H1 (cell line): ENCODE data around the gene GPR137. TPM values are rescaled to one million over a fixed set of nuclear protein-coding genes. Genes with fewer than 3 reads are reported as not detected.
A peak's percentile ranks its signal among the peaks of the same experiment; 100 is the strongest.

Experiments
- CTCF ChIA-PET: fragments of 300-600 bp; sonication (Branson Sonifier 250); formaldehyde crosslinking; loops from one replicate; lab custom pipeline; 2021; ENCODE audit not compliant: partially characterized antibody; lab: Charles Lee
- POLR2A ChIA-PET: fragments of 300-600 bp; sonication (Branson Sonifier 250); formaldehyde crosslinking; loops from one replicate; lab custom pipeline; 2021; ENCODE audit warnings: inconsistent platforms; ENCODE audit not compliant: partially characterized antibody; lab: Charles Lee
- DNase-seq, 2 experiments: peaks; one replicate each; pipeline versions ENCODE4 v3.0.0 to v3.0.0-alpha.2; 2010 to 2022; ENCODE audit warnings: low spot score in 2 of 2, low read depth in 1 of 2, mixed read lengths in 1 of 2
- FAIRE-seq: peaks from 2 replicates; lab custom pipeline; 2011; peaks lifted over from hg19 to GRCh38; lab: Jason Lieb, UNC
- H2AFZ ChIP-seq: 2 replicates; pipeline ENCODE4 v1.8.1; 2012; ENCODE audit warnings: low read length, inconsistent platforms
- H2AK5ac ChIP-seq: 2 replicates; pipeline ENCODE4 v1.6.1; 2013; ENCODE audit warnings: low read depth, low read length
- H2BK120ac ChIP-seq: replicated peaks from 2 replicates; pipeline ENCODE3; 2013; ENCODE audit warnings: low read depth, low read length, inconsistent platforms
- H2BK12ac ChIP-seq: 2 replicates; pipeline ENCODE4 v1.6.1; 2013; ENCODE audit warnings: low read depth, low read length
- H2BK15ac ChIP-seq: 2 replicates; pipeline ENCODE4 v1.6.1; 2013; ENCODE audit warnings: low read length
- H2BK20ac ChIP-seq: 2 replicates; pipeline ENCODE4 v1.6.1; 2013; ENCODE audit warnings: low read length
- H2BK5ac ChIP-seq: 2 replicates; pipeline ENCODE4 v1.6.1; 2013; ENCODE audit warnings: low read depth, low read length
- H3K14ac ChIP-seq: 2 replicates; pipeline ENCODE4 v1.6.1; 2013; ENCODE audit warnings: inconsistent platforms; ENCODE audit not compliant: insufficient read length
- H3K18ac ChIP-seq: 2 replicates; pipeline ENCODE4 v1.6.1; 2013; ENCODE audit warnings: low read length; ENCODE audit errors: extremely low read depth
- H3K23ac ChIP-seq: 2 replicates; pipeline ENCODE4 v1.6.1; 2013; ENCODE audit warnings: inconsistent platforms; ENCODE audit not compliant: insufficient read length
- H3K23me2 ChIP-seq: 2 replicates; pipeline ENCODE4 v1.6.1; 2013; ENCODE audit warnings: low read depth, low read length
- H3K27ac ChIP-seq: 2 replicates; pipeline ENCODE4 v1.6.1; 2011; ENCODE audit warnings: low read depth, low read length, inconsistent platforms
- H3K27me3 ChIP-seq, 4 experiments: replicated peaks in 1 of 4; 1 replicate in 1 of 4; 2 replicates in 3 of 4; pipeline versions ENCODE4 v1.6.1 to v1.8.1; 2011 to 2013; ENCODE audit warnings: low read length in 3 of 4, mild to moderate bottlenecking in 3 of 4, inconsistent platforms in 2 of 4, mixed read lengths in 2 of 4, moderate library complexity in 1 of 4; ENCODE audit not compliant: control insufficient read depth in 3 of 4, insufficient read depth in 3 of 4; ENCODE audit errors: extremely low read depth in 1 of 4
- H3K36me3 ChIP-seq, 4 experiments: 2 replicates each; pipeline versions ENCODE4 v1.6.1 to v1.8.1; 2011 to 2013; ENCODE audit warnings: mild to moderate bottlenecking in 4 of 4, low read length in 3 of 4, moderate library complexity in 2 of 4, control low read depth in 1 of 4, inconsistent platforms in 1 of 4; ENCODE audit not compliant: insufficient read depth in 4 of 4, control insufficient read depth in 2 of 4
- H3K4ac ChIP-seq: replicated peaks from 2 replicates; pipeline ENCODE3; 2013; ENCODE audit warnings: low read length, low read depth, mixed read lengths, inconsistent platforms; ENCODE audit not compliant: insufficient read length
- H3K4me1 ChIP-seq, 4 experiments: replicated peaks in 1 of 4; 1 replicate in 1 of 4; 2 replicates in 3 of 4; pipeline versions ENCODE4 v1.6.1 to v1.8.1; 2011 to 2013; ENCODE audit warnings: low read length in 3 of 4, inconsistent platforms in 2 of 4, mixed read lengths in 1 of 4; ENCODE audit not compliant: insufficient read depth in 4 of 4, control insufficient read depth in 3 of 4
- H3K4me2 ChIP-seq, 2 experiments: 2 replicates each; pipeline versions ENCODE4 v1.6.1 to v1.8.1; 2011 to 2013; ENCODE audit warnings: low read depth in 2 of 2, low read length in 2 of 2, control low read depth in 1 of 2, inconsistent platforms in 1 of 2, mild to moderate bottlenecking in 1 of 2; ENCODE audit not compliant: insufficient read depth in 1 of 2
- H3K4me3 ChIP-seq, 4 experiments: fragments of 200-600, 300-600 bp in 1 of 4; sonication (generic), shearing (Covaris generic), sonication (Bioruptor Twin) in 1 of 4; 2 replicates each; pipeline versions ENCODE4 v1.5.1 to v1.8.1; 2011 to 2016; ENCODE audit warnings: low read length in 4 of 4, low read depth in 3 of 4, control low read depth in 2 of 4, inconsistent platforms in 2 of 4, mild to moderate bottlenecking in 2 of 4, mixed read lengths in 1 of 4, moderate library complexity in 1 of 4; ENCODE audit not compliant: insufficient read depth in 2 of 4; ENCODE audit errors: extremely low read depth in 1 of 4
- H3K56ac ChIP-seq: replicated peaks from 2 replicates; pipeline ENCODE3; 2013; ENCODE audit warnings: low read depth, mild to moderate bottlenecking, mixed read lengths, low read length, inconsistent platforms; ENCODE audit not compliant: insufficient read length
- H3K79me1 ChIP-seq: 2 replicates; pipeline ENCODE4 v1.6.1; 2013; ENCODE audit warnings: low read depth, low read length, control low read depth
- H3K79me2 ChIP-seq, 2 experiments: 2 replicates each; pipeline versions ENCODE4 v1.6.1 to v1.8.1; 2012 to 2013; ENCODE audit warnings: low read length in 2 of 2, mild to moderate bottlenecking in 2 of 2, inconsistent platforms in 1 of 2; ENCODE audit not compliant: insufficient read depth in 2 of 2, control insufficient read depth in 1 of 2
- H3K9ac ChIP-seq, 4 experiments: replicated peaks in 1 of 4; 1 replicate in 1 of 4; 2 replicates in 3 of 4; pipeline versions ENCODE4 v1.6.1 to v1.8.1; 2011 to 2013; ENCODE audit warnings: low read depth in 3 of 4, low read length in 3 of 4, control low read depth in 2 of 4, mild to moderate bottlenecking in 2 of 4, moderate library complexity in 2 of 4, inconsistent platforms in 1 of 4; ENCODE audit errors: extremely low read depth in 1 of 4
- H3K9me3 ChIP-seq, 2 experiments: 2 replicates each; pipeline versions ENCODE4 v1.6.1 to v1.8.1; 2012 to 2013; ENCODE audit warnings: mild to moderate bottlenecking in 2 of 2, moderate library complexity in 2 of 2, control low read depth in 1 of 2, inconsistent platforms in 1 of 2, low read depth in 1 of 2, low read length in 1 of 2, mixed read lengths in 1 of 2; ENCODE audit not compliant: insufficient read depth in 2 of 2
- H4K20me1 ChIP-seq, 2 experiments: replicated peaks in 1 of 2; 2 replicates each; pipeline versions ENCODE3 to v1.8.1; 2011 to 2013; ENCODE audit warnings: inconsistent platforms in 2 of 2, low read length in 2 of 2, mild to moderate bottlenecking in 1 of 2; ENCODE audit not compliant: insufficient read depth in 2 of 2, control insufficient read depth in 1 of 2
- H4K5ac ChIP-seq: 2 replicates; pipeline ENCODE4 v1.6.1; 2013; ENCODE audit warnings: low read length, low read depth, mixed read lengths, inconsistent platforms; ENCODE audit not compliant: insufficient read length
- H4K8ac ChIP-seq: 2 replicates; pipeline ENCODE4 v1.8.0; 2013; ENCODE audit warnings: mild to moderate bottlenecking, moderate library complexity, low read length, inconsistent platforms; ENCODE audit not compliant: insufficient read depth; ENCODE audit errors: extremely low read depth
- H4K91ac ChIP-seq: replicated peaks from 2 replicates; pipeline ENCODE3; 2013; ENCODE audit warnings: low read length, mixed read lengths, inconsistent platforms; ENCODE audit not compliant: insufficient read length
- CBX5 ChIP-seq: fragments of 300-800, 300-1000 bp; sonication (generic); IDR thresholded peaks from 2 replicates; pipeline ENCODE4 v1.7.1; 2016; ENCODE audit warnings: antibody characterized with exemption, low read length, low read depth
- HDAC2 ChIP-seq, 2 experiments: fragments of 300-600 bp in 1 of 2; sonication (generic) in 1 of 2; IDR thresholded peaks; 2 replicates each; pipeline ENCODE4 v1.6.1; 2011 to 2012; ENCODE audit warnings: low read depth in 2 of 2, low read length in 2 of 2, mild to moderate bottlenecking in 2 of 2, moderate library complexity in 2 of 2, borderline replicate concordance in 1 of 2, inconsistent platforms in 1 of 2
- JUN ChIP-seq: IDR thresholded peaks from 2 replicates; pipeline ENCODE4 v1.6.1; 2011; ENCODE audit warnings: low read depth, mild to moderate bottlenecking, improper control_type of control experiment, low read length
- JUND ChIP-seq: IDR thresholded peaks from 2 replicates; pipeline ENCODE4 v1.6.1; 2011; ENCODE audit warnings: mild to moderate bottlenecking, improper control_type of control experiment, low read length
- POU5F1 ChIP-seq: IDR thresholded peaks from 2 replicates; pipeline ENCODE4 v1.6.1; 2011; ENCODE audit warnings: low read depth, mild to moderate bottlenecking, low read length, moderate library complexity
- RBBP5 ChIP-seq: IDR thresholded peaks from 2 replicates; pipeline ENCODE4 v1.7.1; 2012; ENCODE audit warnings: low read depth, mild to moderate bottlenecking, inconsistent platforms, low read length, moderate library complexity, borderline replicate concordance
- RFX5 ChIP-seq: IDR thresholded peaks from 2 replicates; pipeline ENCODE4 v1.6.1; 2011; ENCODE audit warnings: low read depth, low read length, improper control_type of control experiment, borderline replicate concordance
- RNF2 ChIP-seq: fragments of 200-900, 300-1000 bp; sonication (generic); IDR thresholded peaks from 2 replicates; pipeline ENCODE4 v1.7.1; 2016; ENCODE audit warnings: borderline replicate concordance, low read depth, mild to moderate bottlenecking, antibody characterized with exemption, low read length; ENCODE audit not compliant: poor library complexity, severe bottlenecking; ENCODE audit errors: missing control alignments
- SRF ChIP-seq: IDR thresholded peaks from 2 replicates; pipeline ENCODE4 v1.6.1; 2011; ENCODE audit warnings: mild to moderate bottlenecking, low read depth, low read length, moderate library complexity
- TEAD4 ChIP-seq: IDR thresholded peaks from 2 replicates; pipeline ENCODE4 v1.6.1; 2012; ENCODE audit warnings: low read depth, low read length, inconsistent platforms, mixed read lengths
- WGBS, 2 experiments: shearing (Covaris generic) in 1 of 2; methylation state at CpG; one replicate each; pipeline versions ENCODE4 v1.1.6 to v1.1.7; 2013 to 2015; ENCODE audit warnings: low lambda C conversion rate in 2 of 2, mixed read lengths in 2 of 2, inconsistent platforms in 1 of 2, low coverage in 1 of 2, missing lambda C conversion rate in 1 of 2; ENCODE audit not compliant: insufficient replicate concordance in 2 of 2, insufficient coverage in 1 of 2, insufficient read length in 1 of 2; ENCODE audit errors: extremely low coverage in 1 of 2, missing lambda C conversion rate in 1 of 2; 5-methylcytosine and 5-hydroxymethylcytosine counted together
- polyA plus RNA-seq, 7 experiments: library from polyadenylated mRNA; depleted of rRNA in 3 of 7; stranded (reverse) in 5 of 7; unstranded in 2 of 7; fragments of >200 nt in 5 of 7; fragments of 200-250 nt in 2 of 7; gene quantifications; 1 replicate in 5 of 7; 2 replicates in 1 of 7; 4 replicates in 1 of 7; pipeline versions ENCODE4 v1.2.1 to v1.2.3, GENCODE V29; 2011 to 2013; ENCODE audit warnings: missing spikeins in 2 of 7, mixed read lengths in 2 of 7
- total RNA-seq: library from RNA; stranded (reverse); fragmentation: NEBNext Ultra II Directional; extraction: Animal tissue kit (Norgen Biotek cat#: 25700); gene quantifications from 2 replicates; pipeline ENCODE4 v1.2.1, GENCODE V29; 2021

GPR137 gene
- total and polyA plus RNA-seq, 2 of the 8 experiments (the other 6 are each of a cell fraction or from before 2014, with no cell fraction given), result 36.2 to 37.8 TPM

GRCh38 chr11:64244966-64245365, 40.7 kb upstream of the GPR137 start:
- no peak overlapping the region for H4K5ac ChIP-seq
- H2BK20ac ChIP-seq, result no peak overlapping the region
- H3K4me3 ChIP-seq, result peak overlapping the region; percentile 56 to 99 (median 90); a peak in 4 of 8 replicates
- no peak for TF ChIP-seq POU5F1
- TF ChIP-seq RFX5, result no peak
- TF ChIP-seq JUND, result no peak
- TF ChIP-seq CBX5, result no peak
- TF ChIP-seq RNF2, result no peak
- no peak for TF ChIP-seq SRF
- TF ChIP-seq JUN, result no peak
- no peak for TF ChIP-seq HDAC2 (IDR thresholded peaks at IDR 0.05; ENCODE audit: borderline replicate concordance in 1 of 2, low read depth in 2 of 2, low read length in 2 of 2)
- TF ChIP-seq TEAD4, result no peak
- no peak for TF ChIP-seq RBBP5
- H2AK5ac ChIP-seq, result no peak overlapping the region
- H2BK5ac ChIP-seq, result 0 out of 2 replicates have a peak overlapping the region, but pooled peaks have one; percentile 90
- peaks cover 6% of the 10 kb centered on the region for H3K79me1 ChIP-seq
- DNase-seq, result no peak
- 65% methylated on average over 6 of the region's 6 CpGs; no CpG with 5 or more reads in 1 of the 2 experiments for WGBS, 2 experiments
- H3K18ac ChIP-seq, result no peak overlapping the region
- no peaks in the 10 kb centered on the region for H3K27me3 ChIP-seq
- CTCF ChIA-PET, result interaction anchor here (1.0 to 10.0 kb wide), 8 partner anchors 19 to 112 kb away, joined by 3 to 102 read pairs (median 16); partner anchors contain the start of genes CATSPERZ, ESRRA, FERMT3 and NUDT22
- no peak overlapping the region for H2BK120ac ChIP-seq
- H3K14ac ChIP-seq, result no peak overlapping the region
- no peak overlapping the region for H2BK12ac ChIP-seq
- H3K9ac ChIP-seq, result no peak overlapping the region
- H3K27ac ChIP-seq, result no peak overlapping the region
- peaks cover 6 to 21% of the 10 kb centered on the region in 2 experiments; a peak in 3 of 4 replicates for H3K79me2 ChIP-seq
- H3K4ac ChIP-seq, result no peak overlapping the region
- no peaks in the 10 kb centered on the region for H3K9me3 ChIP-seq
- H3K23ac ChIP-seq, result no peak overlapping the region
- H3K23me2 ChIP-seq, result peaks cover 20% of the 10 kb centered on the region
- H3K4me1 ChIP-seq, result peaks cover 0 to 40% (median 33%) of the 10 kb centered on the region in 4 experiments; a peak in 6 of 7 replicates
- H3K56ac ChIP-seq, result no peak overlapping the region
- no peak for FAIRE-seq
- H3K36me3 ChIP-seq, result peaks cover 0 to 17% (median 4%) of the 10 kb centered on the region in 4 experiments; a peak in 4 of 8 replicates
- no peak overlapping the region for H2AFZ ChIP-seq
- no peak overlapping the region for H4K91ac ChIP-seq
- H2BK15ac ChIP-seq, result no peak overlapping the region
- POLR2A ChIA-PET, result interaction anchor here (0.7 to 13.1 kb wide), 17 partner anchors 10 to 59 kb away, joined by 3 to 352 read pairs (median 9); partner anchors contain the start of genes BAD, DNAJC4, FERMT3 and GPR137
- H3K4me2 ChIP-seq, result peak overlapping the region; percentile 71 to 73
- H4K8ac ChIP-seq, result no peak overlapping the region
- peaks cover 0 to 13% of the 10 kb centered on the region in 2 experiments for H4K20me1 ChIP-seq
